ENCODE measurements around the gene HAUS3.

- no peak for TF ChIP-seq CTCF (conservative IDR thresholded peaks at IDR 0.05; ENCODE audit: low read length)
- TF ChIP-seq EZH2phosphoT487 (IDR thresholded peaks at IDR 0.05; ENCODE audit: borderline replicate concordance, low read depth, low read length) = no peak
These were observed 29.1 kb downstream of the HAUS3 start for GRCh38 chr4:2212831-2213230.

Data from OCI-LY7 (cell line).